ENCODE measurements around the gene REPIN1.

- TF ChIP-seq CTCF (conservative IDR thresholded peaks at IDR 0.05; ENCODE audit: low read depth, low read length) (no peak), EZH2 (IDR thresholded peaks at IDR 0.05; ENCODE audit: borderline replicate concordance, low read depth, low read length, poor library complexity, severe bottlenecking) (no peak)
Observed at GRCh38 chr7:150333659-150334058, 35.0 kb upstream of the REPIN1 start.

Data from A673 (cell line).